ENCODE results near the gene DOCK7.
"Not testable (repeated sequence)": the region's sequence is repeated elsewhere in the genome, so short reads cannot be mapped to it uniquely, and the experiment has no call there.

DOCK7 gene

GRCh38 chr1:62687903-62688686 lies at the start of gene DOCK7:
Gene DOCK7 (minus strand): TSS chr1:62688386. CDS start chr1:62688264, 122 bp downstream.
- no peak for DNase-seq

GRCh38 chr1:62735491-62736171 lies 47.4 kb upstream of the DOCK7 start:
- DNase-seq, result no peak

- DNase-seq, result no peak
These were observed 44.1 kb upstream of the DOCK7 start for GRCh38 chr1:62732331-62732730.

GRCh38 chr1:62728963-62729362 lies 40.8 kb upstream of the DOCK7 start:
- DNase-seq, result no peak

DNA sequence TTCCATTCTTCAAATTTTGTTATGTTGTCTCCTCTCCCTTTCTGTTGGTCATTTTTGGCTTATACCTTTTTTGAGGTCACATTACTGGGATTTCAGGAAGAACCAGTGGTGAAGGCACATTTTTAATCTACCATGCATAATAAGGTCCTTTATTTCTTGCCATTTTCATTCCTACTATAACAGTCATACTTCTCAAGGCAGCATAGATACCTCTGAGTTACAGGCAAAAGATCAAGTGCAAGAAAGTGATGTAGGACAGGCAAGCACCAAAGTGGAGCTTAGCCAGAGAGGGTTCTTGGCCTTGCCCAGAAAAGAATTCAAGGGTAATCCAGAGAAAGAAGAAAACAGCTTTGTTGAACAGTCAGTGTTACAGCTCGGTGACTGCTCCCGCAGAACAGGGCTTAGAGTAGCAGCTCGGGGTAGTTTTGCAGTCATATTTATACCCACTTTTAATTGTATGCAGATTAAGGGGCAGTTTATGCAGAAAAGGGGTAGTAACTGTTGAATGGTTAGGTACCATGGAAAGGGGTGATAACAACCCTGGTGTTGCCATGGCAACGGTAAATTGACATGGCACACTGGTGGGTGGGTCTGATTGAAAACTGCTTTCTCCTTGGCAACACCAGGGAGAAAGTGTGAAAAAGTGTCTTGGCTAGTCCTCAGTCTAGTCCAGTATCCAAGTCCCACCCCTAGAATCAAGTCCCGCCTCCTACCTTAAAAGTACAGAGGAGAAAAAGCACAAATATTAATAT lies 39.6 kb upstream of the DOCK7 start:
- no peak for DNase-seq

GRCh38 chr1:62726011-62726442 lies 37.8 kb upstream of the DOCK7 start:
- DNase-seq, result no peak

- no peak for DNase-seq
These were observed 37.1 kb upstream of the DOCK7 start for GRCh38 chr1:62725255-62725654.

- DNase-seq, result no peak
These were observed 36.2 kb upstream of the DOCK7 start for GRCh38 chr1:62724430-62724829.

GRCh38 chr1:62723883-62724282 lies 35.7 kb upstream of the DOCK7 start:
- DNase-seq, result no peak

GRCh38 chr1:62722796-62723195 lies 34.6 kb upstream of the DOCK7 start:
- no peak for DNase-seq

DNA sequence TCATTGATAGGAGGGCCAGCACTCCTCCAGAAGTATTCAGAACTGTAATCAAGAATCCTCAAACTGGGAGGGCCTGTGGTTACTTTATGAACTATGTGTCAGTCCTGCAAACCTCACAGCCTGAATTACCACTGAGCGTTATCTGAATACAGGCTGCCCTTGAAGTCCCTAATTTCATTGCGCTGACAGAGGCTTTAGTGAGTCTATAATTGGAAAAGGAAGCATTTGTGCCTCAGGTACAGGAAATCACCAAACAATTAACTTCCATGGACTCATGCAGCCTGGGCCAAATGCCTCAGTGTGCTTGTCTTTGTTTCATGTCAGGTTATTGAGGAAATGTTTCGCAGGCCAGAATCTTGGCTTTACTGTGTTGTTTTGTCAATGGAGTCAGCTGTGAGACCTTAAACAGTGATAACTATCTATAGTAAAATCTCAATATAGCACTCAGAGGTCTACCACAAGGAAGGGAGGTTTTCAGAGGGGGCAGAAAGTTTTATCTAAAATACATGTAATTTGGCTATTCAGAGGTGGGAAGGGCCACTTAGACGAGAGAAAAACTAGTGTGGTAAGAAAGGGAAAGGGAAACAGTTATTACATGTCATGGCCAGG lies 32.9 kb upstream of the DOCK7 start:
- DNase-seq, result no peak

- not testable (repeated sequence) for DNase-seq
These were observed 30.2 kb upstream of the DOCK7 start for GRCh38 chr1:62718400-62718799.

GRCh38 chr1:62717483-62717882 lies 29.3 kb upstream of the DOCK7 start:
- DNase-seq, result no peak

DNA sequence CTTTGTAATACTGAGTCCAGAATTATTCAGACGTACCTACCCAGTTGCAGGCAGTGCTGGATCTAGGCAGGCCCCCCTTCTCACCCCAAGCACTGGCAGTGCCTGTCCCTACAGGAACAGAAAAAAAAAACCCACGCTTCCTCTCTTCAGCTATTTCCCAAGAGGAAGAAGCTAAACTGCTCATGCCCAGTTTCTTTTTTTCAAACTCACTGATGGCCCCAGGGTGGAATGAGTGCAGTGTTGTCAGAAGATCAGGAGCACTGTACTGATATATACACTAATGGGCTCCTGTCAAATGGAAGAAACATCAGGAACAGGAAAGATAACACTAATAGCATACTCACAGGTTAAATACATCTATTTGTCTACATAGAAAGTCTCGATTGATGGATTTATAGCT lies 28.2 kb upstream of the DOCK7 start:
- no peak for DNase-seq

DNA sequence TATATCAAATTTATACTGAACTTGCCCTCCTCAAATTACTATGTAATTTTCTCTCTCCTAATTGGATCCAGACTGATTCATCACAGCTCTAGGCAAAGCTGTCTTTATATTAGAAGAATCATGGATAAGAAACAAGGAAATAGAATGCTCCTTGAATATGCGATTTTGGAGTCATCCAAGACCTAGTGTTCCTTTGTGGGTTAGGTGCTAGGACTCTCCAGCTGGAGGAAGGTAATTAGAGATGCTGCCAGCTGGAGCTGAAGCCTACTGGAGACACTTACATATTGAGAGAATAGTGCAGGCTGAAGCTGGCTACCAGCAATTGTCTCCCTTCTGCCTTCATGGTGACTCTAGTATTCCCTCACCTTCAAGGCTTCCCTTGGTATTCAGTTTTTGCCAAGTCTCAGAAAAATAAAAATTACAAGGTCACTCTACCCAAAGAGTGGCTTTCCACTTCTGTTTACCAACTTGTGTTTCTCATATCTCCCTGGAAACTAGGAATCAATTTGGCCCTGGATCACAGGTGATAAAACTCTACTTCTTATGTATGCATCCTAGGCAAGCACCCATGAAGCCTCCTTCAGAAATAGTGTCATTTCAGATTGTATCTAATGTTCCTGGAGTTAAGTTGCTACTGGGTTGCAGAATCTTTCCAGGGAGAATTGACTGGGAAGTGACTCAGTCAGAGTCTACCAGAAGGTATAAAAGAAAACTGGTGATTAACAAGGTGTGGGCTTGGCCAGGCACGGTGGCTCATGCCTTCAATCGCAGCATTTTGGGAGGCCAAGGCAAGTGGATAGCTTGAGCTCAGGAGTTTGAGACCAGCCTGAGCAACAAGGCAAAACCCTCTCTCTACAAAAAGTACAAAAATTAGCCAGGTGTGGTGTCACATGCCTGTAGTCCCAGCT lies 24.4 kb upstream of the DOCK7 start:
- no peak for DNase-seq

GRCh38 chr1:62707744-62708120 lies 19.5 kb upstream of the DOCK7 start:
- DNase-seq, result no peak

DNA sequence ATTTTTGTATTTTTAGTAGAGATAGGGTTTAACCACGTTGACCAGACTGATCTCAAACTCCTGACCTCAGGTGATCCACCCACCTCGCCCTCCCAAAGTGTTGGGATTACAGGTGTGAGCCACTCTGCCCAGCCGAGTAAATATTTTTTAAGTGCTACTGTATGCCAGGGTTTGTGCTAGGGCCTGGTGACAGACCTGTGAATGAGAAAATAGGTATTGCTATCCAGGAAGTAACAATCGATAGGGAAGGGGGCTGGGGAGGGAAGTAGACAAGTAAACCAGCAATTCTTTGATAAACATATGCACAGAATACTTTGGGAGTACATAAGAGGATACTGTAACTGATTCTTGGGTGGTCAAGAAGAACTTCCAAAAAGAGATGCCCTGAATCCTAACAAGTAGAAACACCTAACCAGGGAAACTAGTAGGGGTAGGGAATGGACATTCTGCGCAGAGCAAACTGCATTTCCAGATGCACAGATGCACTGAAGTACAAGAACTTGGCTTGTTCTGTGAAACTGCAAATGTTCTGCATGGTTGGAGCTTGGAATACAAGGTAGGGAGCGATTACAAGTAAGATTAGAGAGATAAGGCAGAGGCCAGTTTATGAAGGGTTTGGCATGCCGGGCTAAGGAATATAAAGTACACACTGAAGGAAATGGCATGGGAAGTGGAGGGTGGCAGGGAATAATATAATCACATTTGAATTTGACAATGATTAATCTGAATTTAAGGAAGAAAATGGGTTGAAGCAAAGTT lies 19.0 kb upstream of the DOCK7 start:
- DNase-seq, result no peak

GRCh38 chr1:62698161-62698560 lies 10.0 kb upstream of the DOCK7 start:
- not testable (repeated sequence) for DNase-seq

GRCh38 chr1:62694479-62694878 lies 6.3 kb upstream of the DOCK7 start:
- DNase-seq, result not testable (repeated sequence)

DNA sequence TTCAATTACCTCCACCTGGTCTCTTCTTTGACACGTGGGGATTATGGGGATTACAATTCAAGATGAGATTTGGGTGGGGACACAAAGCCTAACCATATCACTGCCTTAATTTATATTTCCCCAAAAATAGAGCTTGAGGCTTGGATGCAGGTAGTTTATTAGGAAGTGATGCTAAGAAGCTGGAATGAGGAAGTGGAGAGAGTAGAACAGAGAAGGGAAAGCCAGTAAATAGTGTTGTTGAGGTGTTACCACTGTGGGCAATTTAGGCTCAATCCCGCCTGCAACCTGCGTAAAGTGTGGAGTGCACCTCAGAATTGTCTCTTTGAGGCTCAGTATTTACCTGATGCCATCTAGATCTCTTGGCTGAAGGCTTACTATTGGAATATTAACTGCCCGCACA lies 4.9 kb upstream of the DOCK7 start:
- no peak for DNase-seq

- no peak for DNase-seq
These were observed 3.1 kb upstream of the DOCK7 start for GRCh38 chr1:62691062-62691844.

Measured in NCI-H187 treated with DMSO at 0.1 percent for 48 hours (cell line).